GM23338 (cell line): Measurements from ENCODE around the gene RFX3. TPM values are rescaled to one million over a fixed set of nuclear protein-coding genes. Genes with fewer than 3 reads are reported as not detected.

Experiments used
- ATAC-seq: fragments of 200-7000 bp; cut with Tn5 transposase; 3 replicates; pipeline ENCODE4 v1.9.1; 2020
- DNase-seq: peaks from one replicate; pipeline ENCODE4 v3.0.0-alpha.2; 2015; ENCODE audit warnings: low spot score
- H2AFZ ChIP-seq: fragments of 200-600 bp; sonication (generic); 2 replicates; pipeline ENCODE4 v1.8.0; 2016; ENCODE audit warnings: antibody characterized with exemption, mild to moderate bottlenecking, moderate library complexity
- H3F3A ChIP-seq: fragments of 200-600 bp; sonication (generic); replicated peaks from 2 replicates; pipeline ENCODE4 v1.8.0; 2017; ENCODE audit warnings: antibody characterized with exemption, mixed run types, low read depth
- H3K27ac ChIP-seq: fragments of 200-600 bp; sonication (generic); 2 replicates; pipeline ENCODE4 v1.6.1; 2016; ENCODE audit warnings: low read depth
- H3K27me3 ChIP-seq: fragments of 200-600 bp; sonication (generic); 2 replicates; pipeline ENCODE4 v1.8.0; 2016; ENCODE audit warnings: mild to moderate bottlenecking, mixed run types, moderate library complexity; ENCODE audit not compliant: insufficient read depth
- H3K36me3 ChIP-seq: fragments of 200-600 bp; sonication (generic); 2 replicates; pipeline ENCODE4 v1.8.0; 2016; ENCODE audit warnings: mild to moderate bottlenecking; ENCODE audit not compliant: insufficient read depth
- H3K4me1 ChIP-seq: fragments of 200-600 bp; sonication (generic); 2 replicates; pipeline ENCODE4 v1.8.0; 2016; ENCODE audit warnings: mild to moderate bottlenecking, moderate library complexity; ENCODE audit not compliant: insufficient read depth
- H3K4me2 ChIP-seq: fragments of 200-600 bp; sonication (generic); 2 replicates; pipeline ENCODE4 v1.7.1; 2017; ENCODE audit warnings: mixed run types
- H3K4me3 ChIP-seq: fragments of 200-600 bp; sonication (generic); 2 replicates; pipeline ENCODE4 v1.6.1; 2016; ENCODE audit warnings: mixed run types
- H3K79me2 ChIP-seq: fragments of 200-600 bp; sonication (generic); replicated peaks from 2 replicates; pipeline ENCODE4 v1.8.0; 2017; ENCODE audit warnings: mild to moderate bottlenecking; ENCODE audit not compliant: insufficient read depth
- H3K9me2 ChIP-seq: fragments of 200-600 bp; sonication (generic); 2 replicates; pipeline ENCODE4 v1.8.0; 2017; ENCODE audit not compliant: insufficient read depth
- H4K20me1 ChIP-seq: fragments of 200-600 bp; sonication (generic); replicated peaks from 2 replicates; pipeline ENCODE4 v1.8.0; 2017; ENCODE audit warnings: mild to moderate bottlenecking; ENCODE audit not compliant: insufficient read depth
- H3K27ac Mint-ChIP-seq: 2 replicates; pipeline ENCODE4 v1.8.0; 2020; ENCODE audit warnings: inconsistent platforms, mild to moderate bottlenecking, moderate library complexity, mixed read lengths
- H3K27me3 Mint-ChIP-seq: 3 replicates; pipeline ENCODE4 v1.8.0; 2022; ENCODE audit warnings: low read depth, mild to moderate bottlenecking, moderate library complexity, mixed read lengths, inconsistent platforms; ENCODE audit not compliant: insufficient read depth, poor library complexity
- H3K36me3 Mint-ChIP-seq: 3 replicates; pipeline ENCODE4 v1.8.0; 2021; ENCODE audit warnings: low read depth, mild to moderate bottlenecking, inconsistent platforms, moderate library complexity, mixed read lengths
- H3K4me1 Mint-ChIP-seq: 3 replicates; pipeline ENCODE4 v1.8.0; 2020; ENCODE audit warnings: mild to moderate bottlenecking, inconsistent platforms, mixed read lengths
- H3K4me3 Mint-ChIP-seq: 3 replicates; pipeline ENCODE4 v1.8.0; 2021; ENCODE audit warnings: moderate library complexity, mild to moderate bottlenecking, inconsistent platforms, mixed read lengths
- H3K9me3 Mint-ChIP-seq: 3 replicates; pipeline ENCODE4 v1.8.0; 2020; ENCODE audit warnings: moderate library complexity, mild to moderate bottlenecking, inconsistent platforms, mixed read lengths
- CREB1 ChIP-seq: fragments of 250-450 bp; sonication (Bioruptor Pico); IDR thresholded peaks from 2 replicates; pipeline ENCODE4 v1.5.0; 2020; ENCODE audit warnings: low read depth, mild to moderate bottlenecking, moderate library complexity
- CTCF ChIP-seq, 2 experiments: fragments of 200-600 bp in 1 of 2; sonication (generic) in 1 of 2; conservative IDR thresholded peaks; 2 replicates each; pipeline versions ENCODE4 v1.5.1 to v1.6.1; 2016 to 2017; ENCODE audit warnings: antibody characterized with exemption in 2 of 2, low read depth in 2 of 2, mild to moderate bottlenecking in 2 of 2, moderate library complexity in 1 of 2
- ETS1 ChIP-seq: IDR thresholded peaks from 2 replicates; pipeline ENCODE4 v1.6.1; 2016; ENCODE audit warnings: antibody characterized with exemption
- EZH2 ChIP-seq: fragments of 200-600 bp; sonication (generic); IDR thresholded peaks from one replicate; pipeline ENCODE4 v1.8.0; 2017; ENCODE audit warnings: antibody characterized with exemption, mild to moderate bottlenecking, low read depth; ENCODE audit not compliant: unreplicated experiment
- EZH2phosphoT487 ChIP-seq: fragments of 200-600 bp; sonication (generic); IDR thresholded peaks from one replicate; pipeline ENCODE4 v1.8.1; 2018; ENCODE audit warnings: antibody characterized with exemption; ENCODE audit not compliant: unreplicated experiment
- JUNB ChIP-seq: IDR thresholded peaks from one replicate; pipeline ENCODE4 v1.6.1; 2016; ENCODE audit warnings: antibody characterized with exemption; ENCODE audit not compliant: unreplicated experiment
- NANOG ChIP-seq: IDR thresholded peaks from 2 replicates; pipeline ENCODE4 v1.6.1; 2016; ENCODE audit warnings: antibody characterized with exemption, borderline replicate concordance
- POLR2AphosphoS5 ChIP-seq: IDR thresholded peaks from 2 replicates; pipeline ENCODE4 v1.6.1; 2016; ENCODE audit warnings: antibody characterized with exemption, low read depth
- REST ChIP-seq: IDR thresholded peaks from one replicate; pipeline ENCODE4 v1.6.1; 2018; ENCODE audit warnings: antibody characterized with exemption; ENCODE audit not compliant: unreplicated experiment
- STAT1 ChIP-seq: IDR thresholded peaks from one replicate; pipeline ENCODE4 v1.6.1; 2016; ENCODE audit warnings: antibody characterized with exemption; ENCODE audit not compliant: unreplicated experiment
- ZNF114 ChIP-seq: fragments of 250-450 bp; sonication (Bioruptor Pico); IDR thresholded peaks from 2 replicates; pipeline ENCODE4 v1.5.0; 2020; ENCODE audit warnings: mild to moderate bottlenecking, moderate library complexity
- ZNF331 ChIP-seq: fragments of 250-450 bp; sonication (Bioruptor Pico); IDR thresholded peaks from 2 replicates; pipeline ENCODE4 v1.5.0; 2020; ENCODE audit warnings: low read depth, mild to moderate bottlenecking, moderate library complexity
- polyA plus RNA-seq: library from polyadenylated mRNA; unstranded; fragments of >200 nt; fragmentation: Nextera tagmentation; extraction: Ambion mirVana; gene quantifications from 2 replicates; pipeline ENCODE4 v1.2.1, GENCODE V29; 2016
- total RNA-seq: library from RNA; depleted of rRNA; stranded (reverse); fragments of >200 nt; shearing (Covaris generic); gene quantifications from 2 replicates; pipeline ENCODE4 v1.2.3, GENCODE V29; 2014
- TF ChIP-seq, protein P1 (sequence below): fragments of 250-450 bp; sonication (Bioruptor Pico); IDR thresholded peaks from 2 replicates; pipeline ENCODE4 v1.5.0; 2020; ENCODE audit warnings: mild to moderate bottlenecking, moderate library complexity

Gene RFX3
- total and polyA plus RNA-seq, 2 experiments from 2014 or later = 9.8 to 22.1 TPM

DNA sequence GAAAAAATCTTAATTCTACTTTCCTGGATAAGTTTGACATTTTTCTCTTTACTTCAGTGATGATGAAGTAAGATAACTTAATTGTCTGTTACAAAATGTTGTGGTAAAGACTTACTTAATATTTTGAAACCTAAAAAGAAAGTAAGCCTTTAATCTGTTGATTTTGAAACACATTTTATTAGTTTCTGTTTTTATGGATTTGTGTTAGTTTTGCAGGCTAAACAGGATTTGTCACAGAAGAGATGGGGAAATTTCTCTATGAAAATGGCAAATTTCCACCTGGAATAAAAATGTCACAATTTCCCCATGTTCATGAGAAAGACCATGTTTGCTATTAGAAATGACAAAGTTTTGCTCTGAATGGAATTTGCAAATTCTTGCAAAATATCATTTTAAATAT lies 237.1 kb downstream of the RFX3 start:
- Mint-ChIP-seq H3K4me3 (no peak overlapping the region), H3K4me1 (peaks cover 24% of the 10 kb centered on the region), H3K27me3 (no peaks in the 10 kb centered on the region), H3K27ac (no peak overlapping the region), H3K9me3 (no peaks in the 10 kb centered on the region; the same call in 2 of the 3 replicates), H3K36me3 (peaks cover 22% of the 10 kb centered on the region)
- ATAC-seq (no peak), DNase-seq (no peak)
- peak overlapping the region; percentile 56 for H3K4me2 ChIP-seq
- no peaks in the 10 kb centered on the region for H3F3A ChIP-seq
- H3K27me3 ChIP-seq = no peaks in the 10 kb centered on the region
- no peaks in the 10 kb centered on the region for H4K20me1 ChIP-seq
- no peaks in the 10 kb centered on the region for H3K36me3 ChIP-seq
- no peaks in the 10 kb centered on the region for H3K79me2 ChIP-seq
- peak overlapping the region; percentile 91; the same call in 1 of the 2 replicates for H3K27ac ChIP-seq
- no peaks in the 10 kb centered on the region for H3K9me2 ChIP-seq
- no peak for TF ChIP-seq JUNB
- TF ChIP-seq NANOG = no peak
- TF ChIP-seq ZNF114 (CRISPR knock-in tag) = no peak
- TF ChIP-seq REST = no peak
- TF ChIP-seq, protein P1, sequence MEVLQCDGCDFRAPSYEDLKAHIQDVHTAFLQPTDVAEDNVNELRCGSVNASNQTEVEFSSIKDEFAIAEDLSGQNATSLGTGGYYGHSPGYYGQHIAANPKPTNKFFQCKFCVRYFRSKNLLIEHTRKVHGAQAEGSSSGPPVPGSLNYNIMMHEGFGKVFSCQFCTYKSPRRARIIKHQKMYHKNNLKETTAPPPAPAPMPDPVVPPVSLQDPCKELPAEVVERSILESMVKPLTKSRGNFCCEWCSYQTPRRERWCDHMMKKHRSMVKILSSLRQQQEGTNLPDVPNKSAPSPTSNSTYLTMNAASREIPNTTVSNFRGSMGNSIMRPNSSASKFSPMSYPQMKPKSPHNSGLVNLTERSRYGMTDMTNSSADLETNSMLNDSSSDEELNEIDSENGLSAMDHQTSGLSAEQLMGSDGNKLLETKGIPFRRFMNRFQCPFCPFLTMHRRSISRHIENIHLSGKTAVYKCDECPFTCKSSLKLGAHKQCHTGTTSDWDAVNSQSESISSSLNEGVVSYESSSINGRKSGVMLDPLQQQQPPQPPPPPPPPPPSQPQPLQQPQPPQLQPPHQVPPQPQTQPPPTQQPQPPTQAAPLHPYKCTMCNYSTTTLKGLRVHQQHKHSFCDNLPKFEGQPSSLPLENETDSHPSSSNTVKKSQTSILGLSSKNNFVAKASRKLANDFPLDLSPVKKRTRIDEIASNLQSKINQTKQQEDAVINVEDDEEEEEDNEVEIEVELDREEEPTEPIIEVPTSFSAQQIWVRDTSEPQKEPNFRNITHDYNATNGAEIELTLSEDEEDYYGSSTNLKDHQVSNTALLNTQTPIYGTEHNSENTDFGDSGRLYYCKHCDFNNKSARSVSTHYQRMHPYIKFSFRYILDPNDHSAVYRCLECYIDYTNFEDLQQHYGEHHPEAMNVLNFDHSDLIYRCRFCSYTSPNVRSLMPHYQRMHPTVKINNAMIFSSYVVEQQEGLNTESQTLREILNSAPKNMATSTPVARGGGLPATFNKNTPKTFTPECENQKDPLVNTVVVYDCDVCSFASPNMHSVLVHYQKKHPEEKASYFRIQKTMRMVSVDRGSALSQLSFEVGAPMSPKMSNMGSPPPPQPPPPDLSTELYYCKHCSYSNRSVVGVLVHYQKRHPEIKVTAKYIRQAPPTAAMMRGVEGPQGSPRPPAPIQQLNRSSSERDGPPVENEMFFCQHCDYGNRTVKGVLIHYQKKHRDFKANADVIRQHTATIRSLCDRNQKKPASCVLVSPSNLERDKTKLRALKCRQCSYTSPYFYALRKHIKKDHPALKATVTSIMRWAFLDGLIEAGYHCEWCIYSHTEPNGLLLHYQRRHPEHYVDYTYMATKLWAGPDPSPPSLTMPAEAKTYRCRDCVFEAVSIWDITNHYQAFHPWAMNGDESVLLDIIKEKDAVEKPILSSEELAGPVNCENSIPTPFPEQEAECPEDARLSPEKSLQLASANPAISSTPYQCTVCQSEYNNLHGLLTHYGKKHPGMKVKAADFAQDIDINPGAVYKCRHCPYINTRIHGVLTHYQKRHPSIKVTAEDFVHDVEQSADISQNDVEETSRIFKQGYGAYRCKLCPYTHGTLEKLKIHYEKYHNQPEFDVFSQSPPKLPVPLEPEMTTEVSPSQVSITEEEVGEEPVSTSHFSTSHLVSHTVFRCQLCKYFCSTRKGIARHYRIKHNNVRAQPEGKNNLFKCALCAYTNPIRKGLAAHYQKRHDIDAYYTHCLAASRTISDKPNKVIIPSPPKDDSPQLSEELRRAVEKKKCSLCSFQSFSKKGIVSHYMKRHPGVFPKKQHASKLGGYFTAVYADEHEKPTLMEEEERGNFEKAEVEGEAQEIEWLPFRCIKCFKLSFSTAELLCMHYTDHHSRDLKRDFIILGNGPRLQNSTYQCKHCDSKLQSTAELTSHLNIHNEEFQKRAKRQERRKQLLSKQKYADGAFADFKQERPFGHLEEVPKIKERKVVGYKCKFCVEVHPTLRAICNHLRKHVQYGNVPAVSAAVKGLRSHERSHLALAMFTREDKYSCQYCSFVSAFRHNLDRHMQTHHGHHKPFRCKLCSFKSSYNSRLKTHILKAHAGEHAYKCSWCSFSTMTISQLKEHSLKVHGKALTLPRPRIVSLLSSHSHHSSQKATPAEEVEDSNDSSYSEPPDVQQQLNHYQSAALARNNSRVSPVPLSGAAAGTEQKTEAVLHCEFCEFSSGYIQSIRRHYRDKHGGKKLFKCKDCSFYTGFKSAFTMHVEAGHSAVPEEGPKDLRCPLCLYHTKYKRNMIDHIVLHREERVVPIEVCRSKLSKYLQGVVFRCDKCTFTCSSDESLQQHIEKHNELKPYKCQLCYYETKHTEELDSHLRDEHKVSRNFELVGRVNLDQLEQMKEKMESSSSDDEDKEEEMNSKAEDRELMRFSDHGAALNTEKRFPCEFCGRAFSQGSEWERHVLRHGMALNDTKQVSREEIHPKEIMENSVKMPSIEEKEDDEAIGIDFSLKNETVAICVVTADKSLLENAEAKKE (CRISPR knock-in tag) = no peak
- TF ChIP-seq EZH2phosphoT487 = no peak
- no peak for TF ChIP-seq ETS1
- no peak for TF ChIP-seq CTCF (conservative IDR thresholded peaks at IDR 0.05; ENCODE audit: low read depth in 2 of 2)
- no peak for TF ChIP-seq STAT1
- no peak for TF ChIP-seq CREB1 (CRISPR knock-in tag)
- TF ChIP-seq ZNF331 (CRISPR knock-in tag) = no peak
- TF ChIP-seq EZH2 = no peak
- TF ChIP-seq POLR2AphosphoS5 = no peak
- peak overlapping the region; percentile 48 for H3K4me3 ChIP-seq
- H2AFZ ChIP-seq = no peak overlapping the region
- peaks cover 30% of the 10 kb centered on the region for H3K4me1 ChIP-seq
